Body of pancreas (tissue), 4 donors: Measurements from ENCODE around the gene ENPP6. TPM values are rescaled to one million over a fixed set of nuclear protein-coding genes. Genes with fewer than 3 reads are reported as not detected.

Source experiments
- ATAC-seq: fragments of 150-250 bp; one replicate; pipeline ENCODE4 v1.9.1; 2016
- DNase-seq, 4 donors: peaks; one replicate each; pipeline ENCODE4 v3.0.0-alpha.2; 2019
- H3K27ac ChIP-seq, 4 donors: fragments of 200-600 bp; sonication (generic); 1 replicate in 3 of 4; 2 replicates in 1 of 4; pipeline versions ENCODE4 v1.5.1 to v1.6.1; 2016 to 2019; ENCODE audit warnings: mild to moderate bottlenecking in 1 of 4, mixed read lengths in 1 of 4, moderate library complexity in 1 of 4
- H3K27me3 ChIP-seq, 2 donors: fragments of 200-600 bp; sonication (generic); one replicate each; pipeline ENCODE4 v1.6.0; 2016; ENCODE audit warnings: mild to moderate bottlenecking in 1 of 2
- H3K36me3 ChIP-seq, 2 donors: fragments of 200-600 bp; sonication (generic); replicated peaks in 1 of 2; 2 replicates each; pipeline ENCODE4 v1.5.1; 2016; ENCODE audit warnings: low read depth in 2 of 2; ENCODE audit not compliant: insufficient read depth in 1 of 2
- H3K4me1 ChIP-seq: fragments of 200-600 bp; sonication (generic); one replicate; pipeline ENCODE4 v1.6.0; 2016
- H3K4me3 ChIP-seq, 2 donors: fragments of 200-600 bp; sonication (generic); 1 replicate in 1 of 2; 2 replicates in 1 of 2; pipeline ENCODE4 v1.5.1; 2016 to 2019
- H3K9me3 ChIP-seq, 3 donors: fragments of 200-600 bp; sonication (generic); 1 replicate in 2 of 3; 2 replicates in 1 of 3; pipeline ENCODE4 v1.5.1; 2016
- POLR2A ChIP-seq, 3 donors: fragments of 450-650 bp; IDR thresholded peaks; one replicate each; pipeline ENCODE4 v1.6.1; 2016; ENCODE audit warnings: antibody characterized with exemption in 3 of 3, mild to moderate bottlenecking in 2 of 3
- WGBS, 2 donors: methylation state at CpG; one replicate each; pipeline ENCODE4 v1.1.5; 2017; 5-methylcytosine and 5-hydroxymethylcytosine counted together
- intact Hi-C: fragments of 100-400 bp; cut with DNase I; formaldehyde crosslinking; loops from one replicate; pipeline ENCODE4 v1.15.1; 2023
- total RNA-seq, 2 donors: library from RNA; depleted of rRNA; stranded (reverse); fragments of >200 nt; gene quantifications; one replicate each; pipeline ENCODE4 v1.1.0, GENCODE V29; 2016
- TF ChIP-seq, protein P1 (sequence below), 7 experiments: fragments of 450-650 bp in 4 of 7; fragments of 200-600 bp in 3 of 7; sonication (generic) in 3 of 7; IDR thresholded peaks; one replicate each; pipeline ENCODE4 v1.5.1; 2016 to 2019; ENCODE audit warnings: antibody characterized with exemption in 7 of 7

Gene ENPP6
- total RNA-seq, 2 donors from 2014 or later: not detected

- intact Hi-C loops: no loop called here
- Histone ChIP-seq H3K36me3 (no peaks in the 10 kb centered on the region), H3K4me1 (no peaks in the 10 kb centered on the region), H3K27me3 (no peaks in the 10 kb centered on the region), H3K4me3 (no peak overlapping the region), H3K27ac (no peak overlapping the region), H3K9me3 (no peaks in the 10 kb centered on the region)
- no peak for DNase-seq
- ATAC-seq: no peak
- TF ChIP-seq, protein P1, sequence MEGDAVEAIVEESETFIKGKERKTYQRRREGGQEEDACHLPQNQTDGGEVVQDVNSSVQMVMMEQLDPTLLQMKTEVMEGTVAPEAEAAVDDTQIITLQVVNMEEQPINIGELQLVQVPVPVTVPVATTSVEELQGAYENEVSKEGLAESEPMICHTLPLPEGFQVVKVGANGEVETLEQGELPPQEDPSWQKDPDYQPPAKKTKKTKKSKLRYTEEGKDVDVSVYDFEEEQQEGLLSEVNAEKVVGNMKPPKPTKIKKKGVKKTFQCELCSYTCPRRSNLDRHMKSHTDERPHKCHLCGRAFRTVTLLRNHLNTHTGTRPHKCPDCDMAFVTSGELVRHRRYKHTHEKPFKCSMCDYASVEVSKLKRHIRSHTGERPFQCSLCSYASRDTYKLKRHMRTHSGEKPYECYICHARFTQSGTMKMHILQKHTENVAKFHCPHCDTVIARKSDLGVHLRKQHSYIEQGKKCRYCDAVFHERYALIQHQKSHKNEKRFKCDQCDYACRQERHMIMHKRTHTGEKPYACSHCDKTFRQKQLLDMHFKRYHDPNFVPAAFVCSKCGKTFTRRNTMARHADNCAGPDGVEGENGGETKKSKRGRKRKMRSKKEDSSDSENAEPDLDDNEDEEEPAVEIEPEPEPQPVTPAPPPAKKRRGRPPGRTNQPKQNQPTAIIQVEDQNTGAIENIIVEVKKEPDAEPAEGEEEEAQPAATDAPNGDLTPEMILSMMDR (IDR thresholded peaks at IDR 0.05): no peak
- TF ChIP-seq POLR2A (IDR thresholded peaks at IDR 0.05): no peak
- WGBS, 2 donors: 81 to 85% methylated on average over 13 of the region's 13 CpGs
Measured at GRCh38 chr4:184122631-184123408, 94.9 kb downstream of the ENPP6 start.

- no peak for TF ChIP-seq POLR2A (IDR thresholded peaks at IDR 0.05)
- TF ChIP-seq, protein P1 (IDR thresholded peaks at IDR 0.05): no peak
- 76 to 81% methylated on average over 9 to 10 of the region's 10 CpGs for WGBS, 2 donors
- Histone ChIP-seq H3K36me3 (no peaks in the 10 kb centered on the region), H3K4me3 (no peak overlapping the region), H3K4me1 (no peaks in the 10 kb centered on the region), H3K27ac (no peak overlapping the region), H3K27me3 (no peaks in the 10 kb centered on the region), H3K9me3 (no peaks in the 10 kb centered on the region)
- ATAC-seq (no peak), DNase-seq (no peak)
- intact Hi-C loops: no loop called here
Measured at GRCh38 chr4:184120549-184121127, 97.0 kb downstream of the ENPP6 start.

DNA sequence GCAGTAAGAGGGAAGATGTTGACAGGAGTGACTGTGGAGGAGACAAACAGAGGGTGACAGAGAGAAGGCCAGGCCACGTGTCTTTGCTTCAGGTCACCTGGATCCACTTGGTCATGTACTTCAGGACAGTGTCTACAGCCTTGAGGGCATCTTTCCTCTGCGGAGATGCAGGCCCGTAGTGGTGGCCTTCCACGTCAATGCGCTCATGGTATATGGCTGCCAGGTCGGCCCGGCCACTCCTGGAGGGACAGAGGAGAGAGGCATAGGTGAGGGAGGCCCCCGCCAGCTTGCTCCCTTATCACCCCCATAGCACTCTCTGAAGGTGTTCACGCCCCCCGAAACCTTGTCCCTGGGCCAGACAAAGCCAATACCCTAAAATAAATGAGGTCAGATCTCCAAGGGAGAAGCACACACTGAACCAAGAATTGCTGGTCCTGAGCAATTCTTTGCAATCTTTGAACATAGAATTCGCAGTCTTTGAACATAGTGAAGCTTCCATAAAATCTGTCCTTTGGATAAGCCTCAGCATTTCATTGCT is 99.9 kb downstream of the ENPP6 start:
- TF ChIP-seq POLR2A (IDR thresholded peaks at IDR 0.05): no peak
- TF ChIP-seq, protein P1 (IDR thresholded peaks at IDR 0.05): no peak
- intact Hi-C loops: no loop called here
- no peaks in the 10 kb centered on the region for H3K27me3 ChIP-seq
- no peaks in the 10 kb centered on the region for H3K36me3 ChIP-seq
- no peak overlapping the region for H3K4me3 ChIP-seq
- WGBS, 2 donors: 87 to 90% methylated on average over 9 to 11 of the region's 11 CpGs
- H3K27ac ChIP-seq: no peak overlapping the region
- H3K9me3 ChIP-seq: no peaks in the 10 kb centered on the region
- H3K4me1 ChIP-seq: no peaks in the 10 kb centered on the region
- no peak for ATAC-seq
- DNase-seq: no peak

DNA sequence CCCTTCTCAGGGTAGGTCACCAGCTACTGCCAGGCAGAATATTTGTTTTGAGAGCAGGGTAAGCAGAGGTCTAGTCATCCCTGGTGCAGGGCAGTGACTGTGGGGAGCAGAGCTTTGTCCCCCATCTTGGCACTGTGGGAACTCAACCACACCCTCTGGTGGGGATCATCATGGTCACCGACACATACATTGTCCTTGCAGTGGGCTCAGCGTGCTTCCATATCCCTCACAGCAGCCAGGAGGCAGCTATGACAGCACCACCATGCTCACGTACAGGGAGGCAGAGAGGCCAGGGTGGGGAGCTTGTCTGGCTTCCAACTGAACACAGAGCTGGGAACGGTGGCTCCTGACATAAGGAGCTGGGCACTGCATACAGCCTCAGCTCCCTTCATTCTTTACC is 102.3 kb downstream of the ENPP6 start:
- H3K9me3 ChIP-seq: no peaks in the 10 kb centered on the region
- intact Hi-C loops: no loop called here
- no peak for TF ChIP-seq POLR2A (IDR thresholded peaks at IDR 0.05)
- TF ChIP-seq, protein P1 (IDR thresholded peaks at IDR 0.05): no peak
- 71% methylated on average over 4 of the region's 4 CpGs; no CpG with 5 or more reads in 1 of the 2 donors for WGBS, 2 donors
- H3K4me3 ChIP-seq: no peak overlapping the region
- H3K27ac ChIP-seq: no peak overlapping the region
- H3K4me1 ChIP-seq: no peaks in the 10 kb centered on the region
- DNase-seq (no peak), ATAC-seq (no peak)
- no peaks in the 10 kb centered on the region for H3K36me3 ChIP-seq
- no peaks in the 10 kb centered on the region for H3K27me3 ChIP-seq
